AG04449 (cell line): Measurements from ENCODE around the gene CCDC187.

Experiments used
- CTCF ChIA-PET: fragments of 350-600 bp; formaldehyde crosslinking; extraction: SDS; loops from one replicate; lab custom pipeline; 2021; ENCODE audit warnings: antibody characterized with exemption; lab: Yijun Ruan, JAX
- POLR2A ChIA-PET: fragments of 400-600, 350-600 bp; formaldehyde crosslinking; extraction: SDS; loops from one replicate; lab custom pipeline; 2020; ENCODE audit warnings: antibody characterized with exemption, inconsistent platforms; lab: Yijun Ruan, JAX
- DNase-seq: peaks from one replicate; pipeline ENCODE4 v3.0.0-alpha.2; 2010; ENCODE audit warnings: low read depth, low spot score
- H3K4me3 ChIP-seq: 2 replicates; pipeline ENCODE4 v1.5.1; 2011; ENCODE audit warnings: low read depth, mild to moderate bottlenecking, control low read depth, low read length
- TF ChIP-seq, protein P1 (sequence below): IDR thresholded peaks from one replicate; pipeline ENCODE4 v1.5.1; 2011; ENCODE audit warnings: mild to moderate bottlenecking, moderate library complexity, low read length, control low read depth, inconsistent platforms; ENCODE audit not compliant: insufficient read depth; ENCODE audit errors: missing control alignments

The CCDC187 gene

DNA sequence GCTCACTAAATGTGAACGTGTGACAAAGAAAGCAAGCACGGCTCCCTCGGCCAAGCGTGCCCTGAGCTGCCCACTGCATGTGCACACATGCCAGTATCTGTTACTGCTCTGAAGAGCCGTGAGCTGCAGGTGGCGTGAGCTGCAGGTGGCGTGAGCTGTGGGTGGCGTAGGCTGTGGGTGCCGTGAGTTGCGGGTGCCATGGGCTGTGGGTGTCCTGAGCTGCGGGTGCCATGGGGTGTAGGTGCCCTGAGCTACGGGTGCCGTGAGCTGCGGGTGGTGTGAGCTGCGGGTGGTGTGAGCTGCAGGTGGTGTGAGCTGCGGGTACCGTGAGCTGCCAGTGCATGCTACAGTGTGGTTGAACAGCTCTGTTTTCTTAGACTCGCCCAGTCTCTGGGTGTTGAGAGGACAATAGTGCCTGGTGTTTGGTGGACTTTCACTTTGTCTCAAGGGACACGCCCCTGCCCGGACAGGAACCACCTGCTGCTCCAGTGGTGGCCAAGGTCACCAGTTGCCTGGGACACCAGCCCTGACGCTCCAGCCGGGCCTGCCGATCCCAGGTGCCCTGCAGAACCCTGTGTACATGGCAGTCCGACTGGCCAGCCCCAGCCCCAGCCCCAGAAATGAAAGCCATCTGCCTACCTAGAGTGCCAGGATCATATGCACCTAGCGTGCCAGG is 6.7 kb downstream of the CCDC187 start:
- no peak for DNase-seq
- no peak overlapping the region for H3K4me3 ChIP-seq
- POLR2A ChIA-PET = no interaction called here
- CTCF ChIA-PET = interaction anchor here (1.2 to 2.0 kb wide), 3 partner anchors 10 to 16 kb away, joined by 5 to 10 read pairs (median 7); no protein-coding TSS in a partner anchor
- TF ChIP-seq, protein P1, sequence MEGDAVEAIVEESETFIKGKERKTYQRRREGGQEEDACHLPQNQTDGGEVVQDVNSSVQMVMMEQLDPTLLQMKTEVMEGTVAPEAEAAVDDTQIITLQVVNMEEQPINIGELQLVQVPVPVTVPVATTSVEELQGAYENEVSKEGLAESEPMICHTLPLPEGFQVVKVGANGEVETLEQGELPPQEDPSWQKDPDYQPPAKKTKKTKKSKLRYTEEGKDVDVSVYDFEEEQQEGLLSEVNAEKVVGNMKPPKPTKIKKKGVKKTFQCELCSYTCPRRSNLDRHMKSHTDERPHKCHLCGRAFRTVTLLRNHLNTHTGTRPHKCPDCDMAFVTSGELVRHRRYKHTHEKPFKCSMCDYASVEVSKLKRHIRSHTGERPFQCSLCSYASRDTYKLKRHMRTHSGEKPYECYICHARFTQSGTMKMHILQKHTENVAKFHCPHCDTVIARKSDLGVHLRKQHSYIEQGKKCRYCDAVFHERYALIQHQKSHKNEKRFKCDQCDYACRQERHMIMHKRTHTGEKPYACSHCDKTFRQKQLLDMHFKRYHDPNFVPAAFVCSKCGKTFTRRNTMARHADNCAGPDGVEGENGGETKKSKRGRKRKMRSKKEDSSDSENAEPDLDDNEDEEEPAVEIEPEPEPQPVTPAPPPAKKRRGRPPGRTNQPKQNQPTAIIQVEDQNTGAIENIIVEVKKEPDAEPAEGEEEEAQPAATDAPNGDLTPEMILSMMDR = no peak

DNA sequence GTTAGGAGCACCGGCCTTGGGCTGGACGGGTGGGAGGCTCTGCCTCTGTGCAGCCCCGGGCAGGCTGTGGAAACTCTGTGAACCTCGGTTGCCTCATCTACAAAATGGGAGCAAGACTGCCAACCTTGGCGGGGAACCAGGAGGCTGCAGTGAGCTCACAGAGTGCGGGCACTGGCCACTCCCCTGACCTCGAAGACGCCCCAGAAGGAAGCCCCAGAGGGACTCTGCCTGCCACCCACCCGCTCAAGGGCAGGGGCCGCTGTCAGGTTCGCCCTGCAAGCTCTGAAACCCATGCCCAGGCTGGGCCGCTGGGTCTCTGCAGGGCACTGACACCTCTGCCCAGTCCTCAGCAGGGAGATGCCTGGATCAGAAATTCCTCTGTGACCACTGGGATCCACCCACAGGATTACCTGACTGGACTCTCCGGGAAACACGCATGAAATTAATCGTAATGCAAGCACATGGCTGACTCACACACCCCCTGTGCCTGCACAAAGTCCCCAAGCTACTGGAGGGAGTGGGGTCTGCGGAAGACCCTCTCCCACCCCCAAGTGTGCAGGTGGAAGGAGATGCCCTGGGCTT is 7.4 kb downstream of the CCDC187 start:
- CTCF ChIA-PET = interaction anchor here (1.2 to 2.0 kb wide), 3 partner anchors 9 to 16 kb away, joined by 5 to 10 read pairs (median 7); no protein-coding TSS in a partner anchor
- TF ChIP-seq, protein P1 = no peak
- H3K4me3 ChIP-seq = no peak overlapping the region
- no peak for DNase-seq
- POLR2A ChIA-PET = no interaction called here

DNA sequence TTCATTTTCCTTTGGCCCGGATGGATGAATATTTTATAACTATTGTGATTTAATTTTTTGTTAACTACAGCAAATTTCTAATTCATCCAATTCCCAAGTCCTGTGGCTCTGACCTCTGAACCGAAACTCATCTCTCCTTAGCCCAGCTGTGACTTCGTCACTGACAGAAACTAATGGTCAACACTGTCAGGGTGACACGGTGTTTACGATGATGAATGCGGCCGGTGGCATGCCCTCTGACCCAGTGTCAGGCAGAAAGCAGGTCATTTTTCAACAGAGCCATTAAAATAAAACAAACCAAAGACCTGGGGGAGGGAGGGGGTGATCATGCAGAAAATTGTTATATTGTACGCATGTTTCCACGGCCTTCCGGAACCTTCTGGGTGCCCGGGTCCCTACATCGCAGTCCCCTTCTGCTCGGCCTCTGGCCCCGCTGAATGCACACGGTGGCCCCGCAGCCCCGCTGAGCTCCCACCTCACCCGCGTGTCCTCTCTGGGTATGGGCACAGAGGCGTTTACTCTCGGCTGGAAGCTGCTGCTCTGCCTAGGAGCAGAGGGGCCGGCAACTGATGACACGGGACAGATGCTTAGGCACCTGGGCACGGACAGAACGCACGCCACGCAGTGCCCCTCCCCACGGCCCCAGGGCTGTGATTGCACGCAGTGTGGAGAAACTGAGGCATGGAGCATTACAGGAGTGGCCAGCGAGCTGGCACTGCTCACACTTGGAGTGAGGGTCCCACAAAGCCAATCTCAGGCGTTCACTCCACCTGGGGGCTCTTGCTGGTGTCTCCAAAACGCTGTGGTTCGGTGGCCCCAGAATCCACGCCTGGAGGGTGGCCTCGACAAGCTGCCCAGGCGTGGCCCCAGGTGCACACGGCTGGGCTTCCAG is 8.1 kb downstream of the CCDC187 start:
- TF ChIP-seq, protein P1 = no peak
- ChIA-PET POLR2A (no interaction called here), CTCF (interaction anchor here (1.2 to 2.0 kb wide), 4 partner anchors 9 to 17 kb away, joined by 5 to 10 read pairs (median 7); no protein-coding TSS in a partner anchor)
- no peak overlapping the region for H3K4me3 ChIP-seq
- no peak for DNase-seq

DNA sequence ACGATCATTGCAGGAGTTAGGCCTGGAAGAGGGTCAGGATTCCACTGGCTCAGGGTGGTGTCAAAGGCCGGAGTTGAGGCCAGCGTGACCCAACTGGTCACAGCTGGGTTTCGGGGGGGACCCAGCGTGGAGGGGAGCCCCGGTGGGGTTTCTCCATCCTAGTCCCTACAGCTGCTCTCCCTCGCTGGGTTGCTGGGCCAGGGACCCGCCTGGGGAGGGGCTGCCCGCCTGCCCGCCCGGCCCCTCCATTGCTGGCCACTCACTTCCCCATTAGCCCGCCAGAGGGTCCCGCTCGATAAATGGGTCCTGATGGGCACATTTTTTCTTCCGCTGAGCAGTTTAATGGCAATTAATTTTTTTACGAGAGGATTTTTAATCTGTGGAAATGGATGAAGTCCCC is 8.8 kb downstream of the CCDC187 start:
- no peak overlapping the region for H3K4me3 ChIP-seq
- ChIA-PET POLR2A (no interaction called here), CTCF (interaction anchor here (1.6 kb wide), 1 partner anchor 11 kb away, joined by 7 read pairs; no protein-coding TSS in a partner anchor)
- DNase-seq = no peak
- TF ChIP-seq, protein P1 = no peak

DNA sequence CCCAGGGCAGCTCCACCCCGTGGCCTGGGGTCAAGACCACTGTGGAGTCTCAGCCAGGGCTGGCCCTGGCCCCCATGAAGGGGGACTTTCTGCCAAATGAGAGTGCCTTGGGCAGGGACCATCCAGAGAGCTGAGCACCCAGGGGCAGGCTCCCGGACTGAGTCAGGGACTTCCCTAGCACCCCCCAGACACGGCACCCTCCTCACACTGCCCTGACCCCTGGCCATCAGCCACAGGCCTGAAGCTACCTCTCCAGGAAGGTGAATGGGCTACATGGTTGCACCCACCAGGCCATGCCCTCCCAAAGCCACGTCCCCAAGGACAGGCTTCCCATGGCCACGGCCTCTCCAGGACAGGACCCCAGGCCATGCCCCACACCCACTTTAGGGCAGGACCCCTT is 9.5 kb downstream of the CCDC187 start:
- no peak overlapping the region for H3K4me3 ChIP-seq
- ChIA-PET POLR2A (no interaction called here), CTCF (interaction anchor here (1.6 kb wide), 1 partner anchor 11 kb away, joined by 7 read pairs; no protein-coding TSS in a partner anchor)
- TF ChIP-seq, protein P1 = no peak
- DNase-seq = no peak
